Keratinocyte (primary cell): ENCODE measurements around the gene MID1. TPM values are rescaled to one million over a fixed set of nuclear protein-coding genes. Genes with fewer than 3 reads are reported as not detected.

Experiments
- DNase-seq: peaks from one replicate; pipeline ENCODE4 v3.0.0-alpha.2; 2011; ENCODE audit warnings: low read depth, missing footprints, low spot score
- FAIRE-seq: peaks from 2 replicates; lab custom pipeline; 2011; peaks lifted over from hg19 to GRCh38; lab: Jason Lieb, UNC
- H2AFZ ChIP-seq: 2 replicates; pipeline ENCODE4 v1.6.0; 2012; ENCODE audit warnings: low read length, control low read depth, inconsistent platforms; ENCODE audit not compliant: control insufficient read depth
- H3K27ac ChIP-seq: 2 replicates; pipeline ENCODE4 v1.5.1; 2011; ENCODE audit warnings: low read length; ENCODE audit not compliant: control insufficient read depth, insufficient read depth
- H3K27me3 ChIP-seq: 3 replicates; pipeline ENCODE4 v1.6.0; 2011; ENCODE audit warnings: low read length; ENCODE audit not compliant: control insufficient read depth, insufficient read depth; ENCODE audit errors: extremely low read depth
- H3K36me3 ChIP-seq, 2 experiments: 2 replicates in 1 of 2; 3 replicates in 1 of 2; pipeline ENCODE4 v1.5.1; 2011; ENCODE audit warnings: low read length in 2 of 2, mild to moderate bottlenecking in 1 of 2; ENCODE audit not compliant: control insufficient read depth in 2 of 2, insufficient read depth in 2 of 2; ENCODE audit errors: extremely low read depth in 1 of 2
- H3K4me1 ChIP-seq: 3 replicates; pipeline ENCODE4 v1.5.1; 2011; ENCODE audit warnings: low read length; ENCODE audit not compliant: control insufficient read depth, insufficient read depth; ENCODE audit errors: extremely low read depth
- H3K4me2 ChIP-seq: 3 replicates; pipeline ENCODE4 v1.6.0; 2011; ENCODE audit warnings: low read depth, low read length; ENCODE audit not compliant: control insufficient read depth, insufficient read depth; ENCODE audit errors: extremely low read depth
- H3K4me3 ChIP-seq, 3 experiments: fragments of 200-600 bp in 1 of 3; sonication (generic) in 1 of 3; 2 replicates in 2 of 3; 3 replicates in 1 of 3; pipeline ENCODE4 v1.5.1; 2011 to 2016; ENCODE audit warnings: low read length in 3 of 3, mild to moderate bottlenecking in 3 of 3, control low read depth in 2 of 3, inconsistent platforms in 1 of 3, low read depth in 1 of 3, mixed read lengths in 1 of 3, mixed run types in 1 of 3, moderate library complexity in 1 of 3; ENCODE audit not compliant: control insufficient read depth in 2 of 3, insufficient read depth in 2 of 3; ENCODE audit errors: extremely low read depth in 1 of 3
- H3K79me2 ChIP-seq: 2 replicates; pipeline ENCODE4 v1.6.0; 2012; ENCODE audit warnings: low read length; ENCODE audit not compliant: control insufficient read depth, insufficient read depth
- H3K9ac ChIP-seq: 3 replicates; pipeline ENCODE4 v1.6.0; 2011; ENCODE audit warnings: low read length; ENCODE audit not compliant: control insufficient read depth, insufficient read depth; ENCODE audit errors: extremely low read depth
- H3K9me1 ChIP-seq: 3 replicates; pipeline ENCODE4 v1.6.0; 2011; ENCODE audit warnings: low read length; ENCODE audit not compliant: control insufficient read depth, insufficient read depth; ENCODE audit errors: extremely low read depth
- H3K9me3 ChIP-seq: 2 replicates; pipeline ENCODE4 v1.5.1; 2012; ENCODE audit warnings: low read depth, low read length; ENCODE audit not compliant: control insufficient read depth
- H4K20me1 ChIP-seq: 3 replicates; pipeline ENCODE4 v1.6.0; 2011; ENCODE audit warnings: low read length; ENCODE audit not compliant: control insufficient read depth, insufficient read depth; ENCODE audit errors: extremely low read depth
- EZH2 ChIP-seq: IDR thresholded peaks from one replicate; pipeline ENCODE4 v1.6.1; 2012; ENCODE audit warnings: inconsistent platforms, mild to moderate bottlenecking, low read length, moderate library complexity
- dilution Hi-C: fragments of 300-500 bp; cut with MboI; formaldehyde crosslinking; loops from one replicate; pipeline ENCODE4 v1.7.0; 2020; ENCODE audit warnings: low sequenced_read_pairs; ENCODE audit not compliant: extremely low pct_ligation_motif_present
- polyA plus RNA-seq, 5 experiments: library from polyadenylated mRNA; depleted of rRNA in 3 of 5; stranded (reverse) in 3 of 5; stranded (forward) in 1 of 5; unstranded in 1 of 5; fragments of >200 nt; gene quantifications; 1 replicate in 1 of 5; 2 replicates in 3 of 5; 3 replicates in 1 of 5; pipeline versions ENCODE4 v1.2.1 to v1.2.3, GENCODE V29; 2011 to 2012; ENCODE audit warnings: missing spikeins in 2 of 5, low read depth in 1 of 5, low replicate concordance in 1 of 5
- TF ChIP-seq, protein P1 (sequence below), 3 experiments: IDR thresholded peaks in 1 of 3; conservative IDR thresholded peaks in 1 of 3; optimal IDR thresholded peaks in 1 of 3; 2 replicates in 2 of 3; 3 replicates in 1 of 3; pipeline versions ENCODE3 to v1.5.1; 2011; ENCODE audit warnings: low read length in 3 of 3, mild to moderate bottlenecking in 3 of 3, moderate library complexity in 2 of 3, control low read depth in 1 of 3, inconsistent platforms in 1 of 3; ENCODE audit not compliant: insufficient read depth in 2 of 3; ENCODE audit errors: extremely low read depth in 1 of 3

MID1 gene
- polyA plus RNA-seq, 1 donor (not counting 4 experiments of a cell fraction or from before 2014, with no cell fraction given), result 9.2 TPM

DNA sequence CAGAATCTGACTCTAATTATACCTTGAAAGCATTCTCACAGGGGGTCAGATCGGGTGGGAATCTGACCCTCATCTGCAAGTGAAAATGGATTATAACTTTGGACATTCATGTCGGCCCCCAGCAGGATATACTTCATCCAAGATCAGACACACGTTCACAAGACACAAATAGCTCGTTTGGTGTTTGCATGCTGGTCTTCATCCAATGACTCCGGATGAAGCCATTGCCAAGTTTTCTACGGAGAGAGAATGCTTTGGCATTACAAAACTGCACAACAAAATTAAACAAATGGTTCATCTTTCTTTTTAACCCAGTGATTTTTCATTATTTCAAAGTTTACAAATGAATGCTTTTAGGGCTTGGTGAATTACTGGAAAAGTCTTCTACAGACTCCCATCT is 105.5 kb downstream of the MID1 start:
- H3K79me2 ChIP-seq, result no peaks in the 10 kb centered on the region
- H3K9ac ChIP-seq, result no peak overlapping the region
- H2AFZ ChIP-seq, result no peak overlapping the region
- H3K27me3 ChIP-seq, result no peaks in the 10 kb centered on the region
- H4K20me1 ChIP-seq, result no peaks in the 10 kb centered on the region
- no peaks in the 10 kb centered on the region for H3K9me1 ChIP-seq
- H3K4me1 ChIP-seq, result no peaks in the 10 kb centered on the region
- no peak for TF ChIP-seq EZH2
- TF ChIP-seq, protein P1, sequence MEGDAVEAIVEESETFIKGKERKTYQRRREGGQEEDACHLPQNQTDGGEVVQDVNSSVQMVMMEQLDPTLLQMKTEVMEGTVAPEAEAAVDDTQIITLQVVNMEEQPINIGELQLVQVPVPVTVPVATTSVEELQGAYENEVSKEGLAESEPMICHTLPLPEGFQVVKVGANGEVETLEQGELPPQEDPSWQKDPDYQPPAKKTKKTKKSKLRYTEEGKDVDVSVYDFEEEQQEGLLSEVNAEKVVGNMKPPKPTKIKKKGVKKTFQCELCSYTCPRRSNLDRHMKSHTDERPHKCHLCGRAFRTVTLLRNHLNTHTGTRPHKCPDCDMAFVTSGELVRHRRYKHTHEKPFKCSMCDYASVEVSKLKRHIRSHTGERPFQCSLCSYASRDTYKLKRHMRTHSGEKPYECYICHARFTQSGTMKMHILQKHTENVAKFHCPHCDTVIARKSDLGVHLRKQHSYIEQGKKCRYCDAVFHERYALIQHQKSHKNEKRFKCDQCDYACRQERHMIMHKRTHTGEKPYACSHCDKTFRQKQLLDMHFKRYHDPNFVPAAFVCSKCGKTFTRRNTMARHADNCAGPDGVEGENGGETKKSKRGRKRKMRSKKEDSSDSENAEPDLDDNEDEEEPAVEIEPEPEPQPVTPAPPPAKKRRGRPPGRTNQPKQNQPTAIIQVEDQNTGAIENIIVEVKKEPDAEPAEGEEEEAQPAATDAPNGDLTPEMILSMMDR (optimal IDR thresholded peaks at IDR 0.05 in 1 of 3, IDR thresholded peaks at IDR 0.05 in 1 of 3, conservative IDR thresholded peaks at IDR 0.05 in 1 of 3; ENCODE audit: extremely low read depth in 1 of 3, insufficient read depth in 2 of 3, low read length in 3 of 3), result no peak
- dilution Hi-C loops, result no loop called here
- H3K4me2 ChIP-seq, result no peak overlapping the region
- no peaks in the 10 kb centered on the region for H3K9me3 ChIP-seq
- peaks cover 0 to 1% of the 10 kb centered on the region in 2 experiments for H3K36me3 ChIP-seq
- DNase-seq (no peak), FAIRE-seq (no peak)
- H3K4me3 ChIP-seq, result no peak overlapping the region
- H3K27ac ChIP-seq, result no peak overlapping the region

- Histone ChIP-seq H3K27ac (no peak overlapping the region), H3K4me3 (no peak overlapping the region), H4K20me1 (no peaks in the 10 kb centered on the region), H3K9ac (no peak overlapping the region), H3K36me3 (peaks cover 0 to 1% of the 10 kb centered on the region in 2 experiments), H3K4me1 (no peaks in the 10 kb centered on the region), H2AFZ (no peak overlapping the region), H3K9me3 (no peaks in the 10 kb centered on the region), H3K79me2 (no peaks in the 10 kb centered on the region), H3K9me1 (no peaks in the 10 kb centered on the region), H3K27me3 (no peaks in the 10 kb centered on the region), H3K4me2 (no peak overlapping the region)
- dilution Hi-C loops, result no loop called here
- FAIRE-seq, result no peak
- TF ChIP-seq EZH2, result no peak
- TF ChIP-seq, protein P1 (optimal IDR thresholded peaks at IDR 0.05 in 1 of 3, IDR thresholded peaks at IDR 0.05 in 1 of 3, conservative IDR thresholded peaks at IDR 0.05 in 1 of 3; ENCODE audit: extremely low read depth in 1 of 3, insufficient read depth in 2 of 3, low read length in 3 of 3), result no peak
- DNase-seq, result no peak
Measured at GRCh38 chrX:10513974-10514373, 106.4 kb downstream of the MID1 start.
